AG10803 (cell line): Measurements from ENCODE around the gene SLC29A4.

Source experiments
- DNase-seq: peaks from one replicate; pipeline ENCODE4 v3.0.0; 2010; ENCODE audit warnings: low read depth
- H3K4me3 ChIP-seq: 2 replicates; pipeline ENCODE4 v1.5.1; 2011; ENCODE audit warnings: mild to moderate bottlenecking, low read length, control low read depth
- TF ChIP-seq, protein P1 (sequence below): conservative IDR thresholded peaks from 2 replicates; pipeline ENCODE4 v1.5.1; 2011; ENCODE audit warnings: mild to moderate bottlenecking, low read length, control low read depth, inconsistent platforms

Gene SLC29A4

DNA sequence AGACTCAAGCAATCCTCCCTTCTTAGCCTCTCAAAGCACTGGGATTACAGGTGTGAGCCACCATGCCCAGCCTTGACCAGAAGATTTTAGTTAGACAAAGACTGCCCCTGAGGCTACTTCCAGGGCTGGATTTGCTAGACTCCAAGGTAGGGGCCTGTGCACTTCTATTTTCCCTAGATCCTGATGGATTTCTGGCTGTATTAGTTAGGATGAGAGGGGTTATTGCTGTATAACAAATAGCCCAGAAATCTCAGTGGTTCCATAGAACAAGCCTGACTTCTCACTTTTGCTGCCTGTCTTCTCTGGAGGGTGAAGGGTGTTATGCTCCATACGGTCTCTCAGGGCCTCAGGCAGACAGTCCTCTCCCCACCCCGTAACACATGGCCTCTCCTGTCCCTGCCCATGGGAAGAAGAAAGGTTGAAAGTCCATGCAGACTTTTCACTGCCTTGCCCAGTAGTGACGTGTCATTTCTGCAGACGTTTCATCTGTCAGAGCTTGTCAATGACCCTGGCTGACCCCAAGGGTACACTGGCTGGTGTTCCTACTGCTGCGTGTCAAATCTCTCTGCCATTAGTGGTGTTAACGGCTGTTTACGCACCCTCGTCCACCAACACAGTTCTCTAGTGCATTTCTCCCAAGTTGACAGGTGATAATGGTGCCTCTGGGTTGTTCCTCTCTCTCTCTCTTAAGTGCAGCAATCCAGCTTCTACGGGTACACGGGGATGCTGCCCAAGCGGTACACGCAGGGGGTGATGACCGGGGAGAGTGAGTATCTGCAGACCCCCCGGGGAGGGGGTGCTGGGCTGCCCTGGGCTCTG, 11.6 kb downstream of the SLC29A4 start:
- no peak for DNase-seq
- TF ChIP-seq, protein P1, sequence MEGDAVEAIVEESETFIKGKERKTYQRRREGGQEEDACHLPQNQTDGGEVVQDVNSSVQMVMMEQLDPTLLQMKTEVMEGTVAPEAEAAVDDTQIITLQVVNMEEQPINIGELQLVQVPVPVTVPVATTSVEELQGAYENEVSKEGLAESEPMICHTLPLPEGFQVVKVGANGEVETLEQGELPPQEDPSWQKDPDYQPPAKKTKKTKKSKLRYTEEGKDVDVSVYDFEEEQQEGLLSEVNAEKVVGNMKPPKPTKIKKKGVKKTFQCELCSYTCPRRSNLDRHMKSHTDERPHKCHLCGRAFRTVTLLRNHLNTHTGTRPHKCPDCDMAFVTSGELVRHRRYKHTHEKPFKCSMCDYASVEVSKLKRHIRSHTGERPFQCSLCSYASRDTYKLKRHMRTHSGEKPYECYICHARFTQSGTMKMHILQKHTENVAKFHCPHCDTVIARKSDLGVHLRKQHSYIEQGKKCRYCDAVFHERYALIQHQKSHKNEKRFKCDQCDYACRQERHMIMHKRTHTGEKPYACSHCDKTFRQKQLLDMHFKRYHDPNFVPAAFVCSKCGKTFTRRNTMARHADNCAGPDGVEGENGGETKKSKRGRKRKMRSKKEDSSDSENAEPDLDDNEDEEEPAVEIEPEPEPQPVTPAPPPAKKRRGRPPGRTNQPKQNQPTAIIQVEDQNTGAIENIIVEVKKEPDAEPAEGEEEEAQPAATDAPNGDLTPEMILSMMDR: no peak
- no peak overlapping the region for H3K4me3 ChIP-seq

DNA sequence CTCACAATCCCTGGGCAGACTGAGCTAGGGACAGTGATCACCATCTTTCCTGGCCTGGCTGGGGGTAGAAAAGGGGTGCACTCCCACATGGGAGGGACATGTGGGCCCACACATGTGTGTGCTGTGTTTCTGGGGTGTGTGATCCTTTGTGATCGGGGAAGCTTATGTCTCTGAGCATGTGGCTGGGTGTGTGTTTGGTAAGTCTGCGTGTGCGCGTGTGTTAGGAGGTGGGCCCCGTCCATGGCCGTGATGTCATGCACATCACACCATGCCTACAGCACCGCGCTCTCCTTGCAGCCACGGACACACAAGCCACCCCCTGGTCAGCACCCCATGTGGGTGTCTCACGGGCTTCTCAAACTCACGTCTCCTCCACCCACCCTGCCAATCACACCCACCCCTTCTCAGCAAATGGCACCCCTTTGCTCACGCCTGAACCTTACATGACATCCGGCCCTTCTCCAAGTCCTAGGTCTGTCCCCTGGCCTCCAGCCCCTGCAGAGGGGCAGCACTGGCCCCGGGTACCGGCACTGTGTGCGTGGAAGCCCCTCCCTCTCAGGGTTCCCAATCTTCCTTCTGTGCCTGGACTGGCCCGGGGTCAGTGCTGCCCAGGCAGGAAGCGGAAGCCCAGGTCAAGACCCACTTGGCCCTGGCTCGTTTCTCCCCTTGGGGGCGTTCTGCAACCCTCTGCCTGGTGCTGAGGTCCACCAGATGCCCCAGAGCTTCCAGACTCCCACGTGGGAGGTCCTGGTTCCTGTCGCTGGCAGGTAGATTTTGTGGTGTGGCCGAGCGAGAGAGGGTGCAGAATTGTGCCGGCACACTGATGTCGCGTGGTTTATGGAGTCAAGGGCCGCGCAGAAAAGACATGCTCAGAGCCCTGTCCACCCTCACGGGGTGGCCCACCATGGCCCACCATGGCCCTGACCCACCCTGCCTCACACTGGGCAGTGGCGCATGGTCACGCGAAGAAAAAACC, 12.6 kb downstream of the SLC29A4 start:
- no peak for DNase-seq

DNA sequence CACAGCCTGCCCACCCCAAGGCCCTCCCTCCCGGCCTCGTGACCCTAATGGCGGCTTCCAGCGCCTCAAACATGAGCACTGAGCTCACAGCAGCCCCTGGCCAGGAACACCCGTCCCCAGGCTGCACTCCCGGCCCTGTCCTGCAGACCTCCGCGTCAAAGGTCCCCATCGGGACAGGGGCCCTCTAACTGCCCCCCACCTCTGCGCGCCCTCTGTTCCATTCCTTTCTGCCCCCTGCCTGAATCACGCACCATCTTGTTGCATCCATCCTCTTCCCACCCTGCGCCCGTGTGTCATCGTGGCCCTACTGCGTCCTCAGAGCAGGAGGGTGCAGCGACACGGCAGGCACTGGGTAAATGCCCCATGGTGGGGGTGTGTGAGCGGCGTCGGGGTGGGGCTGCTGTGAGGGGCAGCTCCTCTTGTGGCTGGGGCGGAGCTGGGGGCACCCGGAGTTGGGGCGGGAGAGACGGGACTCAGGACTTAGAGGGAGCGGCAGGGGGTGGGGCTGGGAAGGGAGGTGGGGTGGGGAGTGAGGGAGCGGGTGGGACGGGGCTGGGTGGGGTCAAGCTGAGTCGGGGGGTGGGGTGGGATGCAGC, 13.4 kb downstream of the SLC29A4 start:
- DNase-seq: no peak
- H3K4me3 ChIP-seq: no peak overlapping the region
- TF ChIP-seq, protein P1: no peak

More for the DNA sequence above, 12.6 kb downstream of the SLC29A4 start:
- no peak overlapping the region for H3K4me3 ChIP-seq
- TF ChIP-seq, protein P1: no peak

DNA sequence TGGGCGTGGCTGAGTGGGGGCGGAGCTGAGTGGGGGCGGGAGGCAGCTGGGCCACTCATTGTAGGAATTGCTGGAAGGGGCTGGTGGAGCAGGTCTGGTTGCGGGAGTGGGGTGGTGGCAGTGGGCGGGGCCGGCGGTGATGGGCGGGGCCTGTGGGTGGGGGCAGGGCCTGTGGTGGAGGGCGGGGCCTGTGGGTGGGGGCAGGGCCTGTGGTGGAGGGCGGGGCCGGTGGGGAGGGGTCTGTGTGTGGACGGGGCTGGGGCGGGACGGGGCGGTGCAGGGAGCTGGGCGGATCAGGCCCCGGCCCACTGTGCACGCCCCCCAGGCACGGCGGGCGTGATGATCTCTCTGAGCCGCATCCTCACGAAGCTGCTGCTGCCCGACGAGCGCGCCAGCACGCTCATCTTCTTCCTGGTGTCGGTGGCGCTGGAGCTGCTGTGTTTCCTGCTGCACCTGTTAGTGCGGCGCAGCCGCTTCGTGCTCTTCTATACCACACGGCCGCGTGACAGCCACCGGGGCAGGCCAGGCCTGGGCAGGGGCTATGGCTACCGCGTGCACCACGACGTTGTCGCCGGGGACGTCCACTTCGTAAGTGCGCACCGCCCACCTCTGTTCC, 14.0 kb downstream of the SLC29A4 start:
- H3K4me3 ChIP-seq: no peak overlapping the region
- TF ChIP-seq, protein P1: no peak
- no peak for DNase-seq

DNA sequence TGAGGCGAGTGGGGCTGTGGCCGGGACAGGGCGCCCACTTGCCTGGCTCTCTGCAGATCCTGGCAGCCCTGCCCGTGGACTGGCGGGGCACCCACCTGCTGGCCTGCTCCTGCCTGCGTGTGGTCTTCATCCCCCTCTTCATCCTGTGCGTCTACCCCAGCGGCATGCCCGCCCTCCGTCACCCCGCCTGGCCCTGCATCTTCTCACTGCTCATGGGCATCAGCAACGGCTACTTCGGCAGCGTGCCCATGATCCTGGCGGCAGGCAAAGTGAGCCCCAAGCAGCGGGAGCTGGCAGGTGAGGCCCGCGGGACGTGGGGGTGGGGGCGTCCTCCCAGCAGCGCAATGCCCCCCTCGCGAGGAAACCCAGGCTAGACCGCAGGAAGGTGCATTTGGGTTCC, 17.6 kb downstream of the SLC29A4 start:
- DNase-seq: no peak
- H3K4me3 ChIP-seq: no peak overlapping the region
- TF ChIP-seq, protein P1: no peak

DNA sequence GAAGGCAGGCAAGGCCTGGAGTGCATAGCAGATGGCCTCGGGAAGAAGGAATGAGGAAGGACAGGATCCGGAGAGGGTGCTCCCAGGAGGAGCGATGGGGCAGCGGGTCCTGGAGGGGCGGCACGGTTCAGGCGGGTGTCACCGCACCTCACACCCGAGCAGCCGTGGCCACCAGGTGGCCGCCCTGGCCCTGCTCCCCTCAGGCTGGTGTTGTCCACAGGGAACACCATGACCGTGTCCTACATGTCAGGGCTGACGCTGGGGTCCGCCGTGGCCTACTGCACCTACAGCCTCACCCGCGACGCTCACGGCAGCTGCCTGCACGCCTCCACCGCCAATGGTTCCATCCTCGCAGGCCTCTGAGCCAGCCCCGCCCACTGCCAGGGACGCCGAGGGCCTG, 19.8 kb downstream of the SLC29A4 start:
- TF ChIP-seq, protein P1: no peak
- no peak overlapping the region for H3K4me3 ChIP-seq
- no peak for DNase-seq
